GM18499 (cell line): ENCODE data around the gene RAB37.

Experiments used
- ATAC-seq: cut with Tn5 transposase; IDR thresholded peaks from one replicate; pipeline ENCODE4 v1.9.1; 2021; ENCODE audit warnings: moderate number of reproducible peaks; ENCODE audit not compliant: insufficient read depth, unreplicated experiment

Gene RAB37

GRCh38 chr17:74728033-74728701 is 8.9 kb upstream of the RAB37 start:
- no peak for ATAC-seq

GRCh38 chr17:74728702-74729075 is 8.4 kb upstream of the RAB37 start:
- no peak for ATAC-seq

- no peak for ATAC-seq
These were observed 7.7 kb upstream of the RAB37 start for GRCh38 chr17:74729368-74729767.

GRCh38 chr17:74729866-74730265 is 7.2 kb upstream of the RAB37 start:
- no peak for ATAC-seq

- no peak for ATAC-seq
These were observed 6.3 kb upstream of the RAB37 start for GRCh38 chr17:74730491-74731346.

GRCh38 chr17:74731347-74731605 is 5.8 kb upstream of the RAB37 start:
- no peak for ATAC-seq

GRCh38 chr17:74732042-74732867 is 4.8 kb upstream of the RAB37 start:
- ATAC-seq: no peak

GRCh38 chr17:74733365-74734122 is 3.5 kb upstream of the RAB37 start:
- ATAC-seq: no peak

- no peak for ATAC-seq
These were observed 2.8 kb upstream of the RAB37 start for GRCh38 chr17:74734256-74734655.

GRCh38 chr17:74737299-74738050 is 419 bp downstream of the RAB37 start:
- no peak for ATAC-seq

- no peak for ATAC-seq
These were observed 1.3 kb downstream of the RAB37 start for GRCh38 chr17:74738051-74738996.

- no peak for ATAC-seq
These were observed 2.3 kb downstream of the RAB37 start for GRCh38 chr17:74739227-74739831.

- no peak for ATAC-seq
These were observed 3.1 kb downstream of the RAB37 start for GRCh38 chr17:74740173-74740572.

GRCh38 chr17:74740641-74741387 is 3.8 kb downstream of the RAB37 start:
- ATAC-seq: no peak

- no peak for ATAC-seq
These were observed 5.1 kb downstream of the RAB37 start for GRCh38 chr17:74742153-74742515.

GRCh38 chr17:74742978-74743545 is 6.0 kb downstream of the RAB37 start:
- no peak for ATAC-seq

- ATAC-seq: no peak
These were observed 6.7 kb downstream of the RAB37 start for GRCh38 chr17:74743755-74744154.
